ENCODE measurements around the gene PPM1H.

DNA sequence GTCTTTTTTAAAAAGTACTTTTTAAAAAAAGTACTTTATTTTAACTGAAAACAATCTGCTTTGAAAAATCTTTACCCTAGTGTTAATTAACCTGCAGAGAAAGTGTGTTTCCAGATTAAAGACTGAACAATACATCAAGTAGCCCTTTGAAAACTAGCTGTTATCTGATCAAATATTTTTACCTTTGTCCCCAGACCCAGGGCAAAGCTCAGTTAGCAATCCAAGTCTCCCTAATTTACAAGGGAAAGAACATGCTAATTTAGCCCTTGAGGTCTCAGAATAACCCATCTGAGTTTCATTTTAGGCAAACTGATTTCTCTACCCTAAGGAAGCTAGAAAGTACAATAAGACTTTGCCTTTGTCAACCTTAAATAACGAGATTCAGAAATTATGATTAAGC lies 91.2 kb downstream of the PPM1H start:
- TF ChIP-seq, protein P1, sequence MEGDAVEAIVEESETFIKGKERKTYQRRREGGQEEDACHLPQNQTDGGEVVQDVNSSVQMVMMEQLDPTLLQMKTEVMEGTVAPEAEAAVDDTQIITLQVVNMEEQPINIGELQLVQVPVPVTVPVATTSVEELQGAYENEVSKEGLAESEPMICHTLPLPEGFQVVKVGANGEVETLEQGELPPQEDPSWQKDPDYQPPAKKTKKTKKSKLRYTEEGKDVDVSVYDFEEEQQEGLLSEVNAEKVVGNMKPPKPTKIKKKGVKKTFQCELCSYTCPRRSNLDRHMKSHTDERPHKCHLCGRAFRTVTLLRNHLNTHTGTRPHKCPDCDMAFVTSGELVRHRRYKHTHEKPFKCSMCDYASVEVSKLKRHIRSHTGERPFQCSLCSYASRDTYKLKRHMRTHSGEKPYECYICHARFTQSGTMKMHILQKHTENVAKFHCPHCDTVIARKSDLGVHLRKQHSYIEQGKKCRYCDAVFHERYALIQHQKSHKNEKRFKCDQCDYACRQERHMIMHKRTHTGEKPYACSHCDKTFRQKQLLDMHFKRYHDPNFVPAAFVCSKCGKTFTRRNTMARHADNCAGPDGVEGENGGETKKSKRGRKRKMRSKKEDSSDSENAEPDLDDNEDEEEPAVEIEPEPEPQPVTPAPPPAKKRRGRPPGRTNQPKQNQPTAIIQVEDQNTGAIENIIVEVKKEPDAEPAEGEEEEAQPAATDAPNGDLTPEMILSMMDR (IDR thresholded peaks at IDR 0.05) = no peak
- TF ChIP-seq EP300 (IDR thresholded peaks at IDR 0.05) (no peak), POLR2A (IDR thresholded peaks at IDR 0.05; ENCODE audit: low read depth) (no peak)
